DMS 273 treated with DMSO at 0.1 percent for 48 hours (cell line): ENCODE data around the gene CTSA.
"Not testable (repeated sequence)": the region's sequence is repeated elsewhere in the genome, so short reads cannot be mapped to it uniquely, and the experiment has no call there.

Experiments used
- DNase-seq: peaks from one replicate; lab custom pipeline; 2025; lab: John Stamatoyannopoulos, UW

CTSA gene

GRCh38 chr20:45896641-45897161 is 5.6 kb downstream of the CTSA start:
- no peak for DNase-seq

GRCh38 chr20:45897289-45897688 is 6.2 kb downstream of the CTSA start:
- no peak for DNase-seq

GRCh38 chr20:45897692-45898091 is 6.6 kb downstream of the CTSA start:
- no peak for DNase-seq

- DNase-seq = no peak
These were observed 7.2 kb downstream of the CTSA start for GRCh38 chr20:45898285-45898684.

GRCh38 chr20:45899046-45899835 is 8.1 kb downstream of the CTSA start:
- DNase-seq = no peak

GRCh38 chr20:45901332-45901731 is 10.2 kb downstream of the CTSA start:
- DNase-seq = not testable (repeated sequence)

- DNase-seq = no peak
These were observed 11.1 kb downstream of the CTSA start for GRCh38 chr20:45902199-45902701.

GRCh38 chr20:45904583-45905504 is 13.7 kb downstream of the CTSA start:
- no peak for DNase-seq

- no peak for DNase-seq
These were observed 14.5 kb downstream of the CTSA start for GRCh38 chr20:45905505-45906079.

- no peak for DNase-seq
These were observed 16.2 kb downstream of the CTSA start for GRCh38 chr20:45907219-45907948.

GRCh38 chr20:45908084-45908483 is 16.9 kb downstream of the CTSA start:
- DNase-seq = no peak

- DNase-seq = no peak
These were observed 18.2 kb downstream of the CTSA start for GRCh38 chr20:45909336-45909808.

GRCh38 chr20:45909817-45910669 is 18.9 kb downstream of the CTSA start:
- no peak for DNase-seq

- DNase-seq = peak; percentile 53
These were observed 19.7 kb downstream of the CTSA start for GRCh38 chr20:45910670-45911485.

GRCh38 chr20:45911486-45912343 is 20.6 kb downstream of the CTSA start, which contains the start of gene PLTP:
PLTP (minus strand) TSS chr20:45912155; CDS start chr20:45911452, 703 bp downstream.
- DNase-seq = no peak

- no peak for DNase-seq
These were observed 21.2 kb downstream of the CTSA start for GRCh38 chr20:45912344-45912682.

GRCh38 chr20:45913116-45913515 is 22.0 kb downstream of the CTSA start:
- no peak for DNase-seq

GRCh38 chr20:45917790-45918141 is 26.6 kb downstream of the CTSA start:
- DNase-seq = no peak
